Thyroid gland (tissue), 4 donors: ENCODE measurements around the gene FES. TPM values are rescaled to one million over a fixed set of nuclear protein-coding genes. Genes with fewer than 3 reads are reported as not detected.

ENCODE experiments used
- DNase-seq, 2 donors: peaks; one replicate each; pipeline ENCODE4 v3.0.0-alpha.2; 2019
- H3K27ac ChIP-seq, 3 donors: fragments of 200-600 bp; sonication (generic); 1 replicate in 2 of 3; 2 replicates in 1 of 3; pipeline ENCODE4 v1.5.1; 2016 to 2019; ENCODE audit warnings: mild to moderate bottlenecking in 1 of 3, moderate library complexity in 1 of 3
- H3K27me3 ChIP-seq: fragments of 200-600 bp; sonication (generic); one replicate; pipeline ENCODE4 v1.5.1; 2019
- H3K36me3 ChIP-seq, 2 donors: fragments of 200-600 bp; sonication (generic); one replicate each; pipeline ENCODE4 v1.5.1; 2016 to 2019
- H3K4me1 ChIP-seq, 2 donors: fragments of 200-600 bp; sonication (generic); one replicate each; pipeline ENCODE4 v1.5.1; 2017 to 2019
- H3K4me3 ChIP-seq, 3 donors: fragments of 200-600 bp; sonication (generic); replicated peaks in 1 of 3; 1 replicate in 2 of 3; 2 replicates in 1 of 3; pipeline ENCODE4 v1.5.1; 2016; ENCODE audit warnings: mild to moderate bottlenecking in 1 of 3
- H3K9me3 ChIP-seq: fragments of 200-600 bp; sonication (generic); one replicate; pipeline ENCODE4 v1.5.1; 2017
- CTCF ChIP-seq, 6 experiments: fragments of 200-600 bp in 3 of 6; fragments of 450-650 bp in 3 of 6; sonication (generic) in 3 of 6; IDR thresholded peaks; one replicate each; pipeline ENCODE4 v1.5.1; 2016 to 2019; ENCODE audit warnings: antibody characterized with exemption in 6 of 6, mild to moderate bottlenecking in 2 of 6, inconsistent platforms in 1 of 6, moderate library complexity in 1 of 6
- POLR2A ChIP-seq, 2 donors: fragments of 450-650 bp; IDR thresholded peaks; one replicate each; pipeline ENCODE4 v1.6.1; 2017; ENCODE audit warnings: antibody characterized with exemption in 2 of 2, mild to moderate bottlenecking in 2 of 2, moderate library complexity in 1 of 2
- whole genome bisulfite sequencing, 2 donors: methylation state at CpG; one replicate each; pipeline ENCODE4 v1.1.5; 2017; 5-methylcytosine and 5-hydroxymethylcytosine counted together
- intact Hi-C: fragments of 100-400 bp; cut with DNase I; formaldehyde crosslinking; loops from one replicate; pipeline ENCODE4 v1.15.1; 2023
- total RNA-seq, 4 donors: library from RNA; depleted of rRNA; stranded (reverse); fragments of >200 nt; gene quantifications; one replicate each; pipeline ENCODE4 v1.2.3, GENCODE V29; 2016

Gene FES
- total RNA-seq, 4 donors from 2014 or later = 34.1 to 44.5 (median 36.0) TPM

GRCh38 chr15:90913398-90913944 lies 29.2 kb downstream of the FES start:
- TF ChIP-seq POLR2A (IDR thresholded peaks at IDR 0.05) = no peak
- no peak for TF ChIP-seq CTCF (IDR thresholded peaks at IDR 0.05)
- no peaks in the 10 kb centered on the region for H3K27me3 ChIP-seq
- H3K4me3 ChIP-seq = no peak overlapping the region
- H3K36me3 ChIP-seq = peaks cover 91 to 94% of the 10 kb centered on the region in 2 donors
- DNase-seq = no peak
- no peaks in the 10 kb centered on the region for H3K9me3 ChIP-seq
- intact Hi-C loops = no loop called here
- no peaks in the 10 kb centered on the region for H3K4me1 ChIP-seq
- no peak overlapping the region for H3K27ac ChIP-seq
- WGBS, 2 donors = 94 to 95% methylated on average over 12 of the region's 12 CpGs

- no peaks in the 10 kb centered on the region for H3K9me3 ChIP-seq
- no peak overlapping the region for H3K4me3 ChIP-seq
- no peaks in the 10 kb centered on the region for H3K27me3 ChIP-seq
- 94 to 95% methylated on average over 22 of the region's 22 CpGs for WGBS, 2 donors
- intact Hi-C loops = no loop called here
- H3K27ac ChIP-seq = no peak overlapping the region
- peaks cover 92 to 98% of the 10 kb centered on the region in 2 donors for H3K36me3 ChIP-seq
- DNase-seq = no peak
- TF ChIP-seq CTCF (IDR thresholded peaks at IDR 0.05) (no peak), POLR2A (IDR thresholded peaks at IDR 0.05) (no peak)
- no peaks in the 10 kb centered on the region for H3K4me1 ChIP-seq
Observed at GRCh38 chr15:90914305-90915080, 30.2 kb downstream of the FES start.

GRCh38 chr15:90915216-90915807 lies 31.0 kb downstream of the FES start:
- intact Hi-C loops = no loop called here
- Histone ChIP-seq H3K9me3 (no peaks in the 10 kb centered on the region), H3K4me1 (no peaks in the 10 kb centered on the region), H3K27ac (no peak overlapping the region), H3K4me3 (no peak overlapping the region), H3K36me3 (peaks cover 90 to 98% of the 10 kb centered on the region in 2 donors), H3K27me3 (no peaks in the 10 kb centered on the region)
- DNase-seq = no peak
- TF ChIP-seq POLR2A (IDR thresholded peaks at IDR 0.05) (no peak), CTCF (IDR thresholded peaks at IDR 0.05) (no peak)
- WGBS, 2 donors = 81 to 88% methylated on average over 7 of the region's 7 CpGs

- Histone ChIP-seq H3K27me3 (no peaks in the 10 kb centered on the region), H3K4me1 (no peaks in the 10 kb centered on the region), H3K4me3 (no peak overlapping the region), H3K36me3 (peaks cover 90 to 98% of the 10 kb centered on the region in 2 donors), H3K9me3 (no peaks in the 10 kb centered on the region), H3K27ac (no peak overlapping the region)
- TF ChIP-seq POLR2A (IDR thresholded peaks at IDR 0.05) = no peak
- no peak for TF ChIP-seq CTCF (IDR thresholded peaks at IDR 0.05)
- intact Hi-C loops = no loop called here
- 77 to 85% methylated on average over 23 to 25 of the region's 25 CpGs for WGBS, 2 donors
- no peak for DNase-seq
Observed at GRCh38 chr15:90915808-90916440, 31.6 kb downstream of the FES start.
